SH-SY5Y (cell line): ENCODE data around the gene CBLN3.

Experiments
- GATA2 ChIP-seq: IDR thresholded peaks from 2 replicates; pipeline ENCODE4 v1.6.1; 2011; ENCODE audit warnings: mild to moderate bottlenecking, low read depth, low read length
- GATA3 ChIP-seq: IDR thresholded peaks from 2 replicates; pipeline ENCODE4 v1.6.1; 2011; ENCODE audit warnings: low read depth, mild to moderate bottlenecking, low read length, moderate library complexity

- TF ChIP-seq GATA3: no peak
- no peak for TF ChIP-seq GATA2
Measured at GRCh38 chr14:24435998-24436354, 6.5 kb upstream of the CBLN3 start.
